ENCODE data around the gene DEPP1. TPM values are rescaled to one million over a fixed set of nuclear protein-coding genes. Genes with fewer than 3 reads are reported as not detected.
A peak's percentile ranks its signal among the peaks of the same experiment; 100 is the strongest.
"Not testable (repeated sequence)": the region's sequence is repeated elsewhere in the genome, so short reads cannot be mapped to it uniquely, and the experiment has no call there.

The DEPP1 gene
- 13.9 and 16.6 TPM in 2 replicates for total RNA-seq
- long read RNA-seq, transcript DEPP1-201 (2 exons, 2,120 nt), result major isoform, 18 of 19 reads
- long read RNA-seq, partial matches to known transcripts, result 0 of 19 reads
- long read RNA-seq, other reads (novel, unspliced or antisense), result 1 of 19 reads

GRCh38 chr10:44978570-44979280 is at the start of gene DEPP1:
Gene DEPP1 (minus strand): TSS chr10:44978809. CDS start chr10:44978030, 779 bp downstream.
- peaks cover 1% of the 10 kb centered on the region for H3K36me3 Mint-ChIP-seq (ENCODE audit: insufficient read depth)
- H3K4me1 Mint-ChIP-seq (ENCODE audit: low read depth), result peaks cover 54% of the 10 kb centered on the region
- no peaks in the 10 kb centered on the region for H3K27me3 Mint-ChIP-seq
- TF ChIP-seq CTCF (IDR thresholded peaks at IDR 0.05; ENCODE audit: unreplicated experiment), result peak; percentile 35
- peak; percentile 82 for DNase-seq (ENCODE audit: low spot score, unreplicated experiment)
- peak within 1 kb of the TSS; percentile 95 for H3K27ac Mint-ChIP-seq
- H3K4me3 Mint-ChIP-seq (ENCODE audit: low read depth), result peak within 1 kb of the TSS; percentile 76
- H3K9me3 Mint-ChIP-seq (ENCODE audit: low read depth), result no peaks in the 10 kb centered on the region

- Mint-ChIP-seq H3K36me3 (ENCODE audit: insufficient read depth) (no peaks in the 10 kb centered on the region), H3K27me3 (no peaks in the 10 kb centered on the region), H3K9me3 (ENCODE audit: low read depth) (peaks cover 8% of the 10 kb centered on the region), H3K27ac (no peak overlapping the region), H3K4me3 (ENCODE audit: low read depth) (no peak overlapping the region), H3K4me1 (ENCODE audit: low read depth) (no peaks in the 10 kb centered on the region)
- TF ChIP-seq CTCF (IDR thresholded peaks at IDR 0.05; ENCODE audit: unreplicated experiment), result no peak
- DNase-seq (ENCODE audit: low spot score, unreplicated experiment), result no peak
These were observed 44.8 kb upstream of the DEPP1 start for GRCh38 chr10:45023426-45023825.

- Mint-ChIP-seq H3K9me3 (ENCODE audit: low read depth) (no peaks in the 10 kb centered on the region), H3K4me3 (ENCODE audit: low read depth) (no peak overlapping the region)
These were observed 37.0 kb upstream of the DEPP1 start for GRCh38 chr10:45015590-45015989.

GRCh38 chr10:45014557-45014956 is 35.9 kb upstream of the DEPP1 start:
- peaks cover 17% of the 10 kb centered on the region for H3K4me1 Mint-ChIP-seq (ENCODE audit: low read depth)

More at GRCh38 chr10:45015590-45015989, 37.0 kb upstream of the DEPP1 start:
- Mint-ChIP-seq H3K27ac (peak overlapping the region; percentile 6), H3K36me3 (ENCODE audit: insufficient read depth) (no peaks in the 10 kb centered on the region), H3K4me1 (ENCODE audit: low read depth) (peaks cover 17% of the 10 kb centered on the region), H3K27me3 (no peaks in the 10 kb centered on the region)
- no peak for TF ChIP-seq CTCF (IDR thresholded peaks at IDR 0.05; ENCODE audit: unreplicated experiment)
- DNase-seq (ENCODE audit: low spot score, unreplicated experiment), result no peak

GRCh38 chr10:45008524-45009161 is 30.0 kb upstream of the DEPP1 start:
- Mint-ChIP-seq H3K4me1 (ENCODE audit: low read depth) (peaks cover 1% of the 10 kb centered on the region), H3K9me3 (ENCODE audit: low read depth) (no peaks in the 10 kb centered on the region), H3K27me3 (no peaks in the 10 kb centered on the region), H3K36me3 (ENCODE audit: insufficient read depth) (peaks cover 12% of the 10 kb centered on the region), H3K4me3 (ENCODE audit: low read depth) (no peak overlapping the region), H3K27ac (no peak overlapping the region)
- no peak for DNase-seq (ENCODE audit: low spot score, unreplicated experiment)
- TF ChIP-seq CTCF (IDR thresholded peaks at IDR 0.05; ENCODE audit: unreplicated experiment), result peak; percentile 86

More at GRCh38 chr10:45014557-45014956, 35.9 kb upstream of the DEPP1 start:
- H3K27me3 Mint-ChIP-seq; H3K4me3 Mint-ChIP-seq (ENCODE audit: low read depth); H3K27ac Mint-ChIP-seq; H3K36me3 Mint-ChIP-seq (ENCODE audit: insufficient read depth); DNase-seq (ENCODE audit: low spot score, unreplicated experiment); H3K9me3 Mint-ChIP-seq (ENCODE audit: low read depth): not testable (repeated sequence)

Data from progenitor cell of endocrine pancreas (in vitro differentiated cells).